Hepatocyte (in vitro differentiated cells): ENCODE results near the gene VAMP7. TPM values are rescaled to one million over a fixed set of nuclear protein-coding genes. Genes with fewer than 3 reads are reported as not detected.

Source experiments
- DNase-seq: peaks from one replicate; pipeline ENCODE4 v3.0.0-alpha.2; 2016; ENCODE audit warnings: low spot score
- H2AFZ ChIP-seq: fragments of 200-600 bp; sonication (generic); 2 replicates; pipeline ENCODE4 v1.6.0; 2016; ENCODE audit warnings: antibody characterized with exemption, mild to moderate bottlenecking
- H3K27ac ChIP-seq: fragments of 200-600 bp; sonication (generic); 2 replicates; pipeline ENCODE4 v1.5.1; 2016; ENCODE audit warnings: mild to moderate bottlenecking
- H3K27me3 ChIP-seq: fragments of 200-600 bp; sonication (generic); 2 replicates; pipeline ENCODE4 v1.6.1; 2016
- H3K36me3 ChIP-seq: fragments of 200-600 bp; sonication (generic); replicated peaks from 2 replicates; pipeline ENCODE4 v1.5.1; 2016; ENCODE audit warnings: low read depth; ENCODE audit not compliant: insufficient read depth
- H3K4me1 ChIP-seq: fragments of 200-600 bp; sonication (generic); 2 replicates; pipeline ENCODE4 v1.5.1; 2016; ENCODE audit warnings: mild to moderate bottlenecking, moderate library complexity; ENCODE audit not compliant: insufficient read depth
- H3K4me2 ChIP-seq: fragments of 200-600 bp; sonication (generic); 2 replicates; pipeline ENCODE4 v1.6.0; 2016
- H3K4me3 ChIP-seq: fragments of 200-600 bp; sonication (generic); 2 replicates; pipeline ENCODE4 v1.5.1; 2016; ENCODE audit warnings: mild to moderate bottlenecking
- H3K79me2 ChIP-seq: fragments of 200-600 bp; sonication (generic); 2 replicates; pipeline ENCODE4 v1.6.0; 2017; ENCODE audit warnings: mild to moderate bottlenecking
- H3K9me2 ChIP-seq: fragments of 200-600 bp; sonication (generic); replicated peaks from 2 replicates; pipeline ENCODE4 v1.6.0; 2017; ENCODE audit warnings: mild to moderate bottlenecking; ENCODE audit not compliant: insufficient read depth
- H3K9me3 ChIP-seq: fragments of 200-600 bp; sonication (generic); 2 replicates; pipeline ENCODE4 v1.5.1; 2016; ENCODE audit warnings: low read depth, mild to moderate bottlenecking
- H4K20me1 ChIP-seq: fragments of 200-600 bp; sonication (generic); 2 replicates; pipeline ENCODE4 v1.6.0; 2016; ENCODE audit warnings: mild to moderate bottlenecking; ENCODE audit not compliant: insufficient read depth, poor library complexity, severe bottlenecking
- CTCF ChIP-seq: fragments of 200-600 bp; sonication (generic); IDR thresholded peaks from 2 replicates; pipeline ENCODE4 v1.5.1; 2016; ENCODE audit warnings: antibody characterized with exemption, mild to moderate bottlenecking; ENCODE audit not compliant: poor library complexity
- EZH2 ChIP-seq: fragments of 200-600 bp; sonication (generic); IDR thresholded peaks from 2 replicates; pipeline ENCODE4 v1.6.1; 2016; ENCODE audit warnings: antibody characterized with exemption, mild to moderate bottlenecking, borderline replicate concordance
- EZH2phosphoT487 ChIP-seq: fragments of 200-600 bp; sonication (generic); IDR thresholded peaks from one replicate; pipeline ENCODE4 v1.6.1; 2018; ENCODE audit warnings: antibody characterized with exemption, mild to moderate bottlenecking, low read depth, moderate library complexity; ENCODE audit not compliant: unreplicated experiment, severe bottlenecking
- WGBS: methylation state at CpG from one replicate; pipeline ENCODE4 v1.1.6; 2016; ENCODE audit warnings: low lambda C conversion rate; ENCODE audit errors: missing lambda C conversion rate; 5-methylcytosine and 5-hydroxymethylcytosine counted together
- polyA plus RNA-seq: library from polyadenylated mRNA; unstranded; fragments of >200 nt; fragmentation: Nextera tagmentation; extraction: Ambion mirVana; gene quantifications from 2 replicates; pipeline ENCODE4 v1.2.1, GENCODE V29; 2016
- total RNA-seq: library from RNA; depleted of rRNA; stranded (reverse); fragments of >200 nt; gene quantifications from 2 replicates; pipeline ENCODE4 v1.2.3, GENCODE V29; 2014

VAMP7 gene
- total and polyA plus RNA-seq, 2 experiments from 2014 or later = 34.0 to 52.6 TPM

DNA sequence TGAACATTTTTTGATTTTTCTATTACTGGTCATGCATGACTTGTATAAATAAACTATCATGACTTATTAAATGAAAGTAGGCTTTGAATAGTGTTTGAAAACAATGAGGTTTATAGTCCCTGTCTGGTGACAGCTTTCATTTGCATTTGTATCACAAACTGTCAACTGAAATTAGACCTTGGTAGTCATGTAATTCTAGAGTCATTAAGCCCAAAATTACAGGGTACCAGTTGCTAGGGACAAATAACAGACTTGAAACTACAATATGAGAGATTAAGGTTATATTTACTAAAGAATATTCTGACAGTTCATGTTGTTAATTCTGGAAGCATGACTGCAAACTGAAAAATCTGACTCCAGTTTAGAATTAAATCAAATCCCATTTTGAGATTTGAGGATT, 9.2 kb upstream of the VAMP7 start:
- Histone ChIP-seq H2AFZ (no peak overlapping the region), H3K79me2 (no peaks in the 10 kb centered on the region), H3K4me3 (no peak overlapping the region), H3K4me2 (no peak overlapping the region), H3K27ac (no peak overlapping the region), H3K27me3 (no peaks in the 10 kb centered on the region), H3K4me1 (no peaks in the 10 kb centered on the region), H3K9me2 (no peaks in the 10 kb centered on the region), H3K36me3 (no peaks in the 10 kb centered on the region), H4K20me1 (no peaks in the 10 kb centered on the region), H3K9me3 (no peaks in the 10 kb centered on the region)
- no peak for TF ChIP-seq CTCF
- TF ChIP-seq EZH2 = no peak
- TF ChIP-seq EZH2phosphoT487 = no peak
- no peak for DNase-seq

DNA sequence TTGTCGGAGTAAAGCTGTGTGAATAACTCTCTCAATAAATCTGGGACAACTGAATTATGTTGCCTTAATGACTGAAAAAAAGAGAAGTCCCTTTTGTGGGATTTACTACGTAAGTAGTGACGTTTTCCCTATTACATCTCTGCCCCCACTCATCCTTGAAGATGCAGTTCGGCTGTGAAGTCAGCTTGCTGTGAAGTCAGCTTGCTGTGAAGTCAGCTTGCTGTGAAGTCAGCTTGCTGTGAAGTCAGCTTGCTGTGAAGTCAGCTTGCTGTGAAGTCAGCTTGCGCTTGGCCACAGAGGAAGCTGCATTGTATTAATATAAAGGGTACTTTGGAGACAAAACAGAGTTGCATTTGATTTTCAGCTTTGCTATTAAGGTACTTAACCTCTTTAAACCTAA, 8.0 kb upstream of the VAMP7 start:
- no peak overlapping the region for H2AFZ ChIP-seq
- WGBS = 59% methylated on average over 5 of the region's 5 CpGs

GRCh38 chrX:155874571-155875244, 6.4 kb upstream of the VAMP7 start:
- no peak for TF ChIP-seq EZH2phosphoT487
- TF ChIP-seq CTCF = no peak
- TF ChIP-seq EZH2 = no peak
- Histone ChIP-seq H3K9me3 (no peaks in the 10 kb centered on the region), H3K4me2 (no peak overlapping the region), H3K4me3 (no peak overlapping the region), H3K9me2 (no peaks in the 10 kb centered on the region), H3K36me3 (no peaks in the 10 kb centered on the region), H3K4me1 (no peaks in the 10 kb centered on the region), H3K79me2 (no peaks in the 10 kb centered on the region), H3K27me3 (no peaks in the 10 kb centered on the region), H2AFZ (no peak overlapping the region), H4K20me1 (no peaks in the 10 kb centered on the region), H3K27ac (no peak overlapping the region)
- WGBS = 83% methylated on average over 31 of the region's 31 CpGs
- no peak for DNase-seq

More for the DNA sequence above, 8.0 kb upstream of the VAMP7 start:
- Histone ChIP-seq H3K36me3 (no peaks in the 10 kb centered on the region), H3K9me3 (no peaks in the 10 kb centered on the region), H3K27me3 (no peaks in the 10 kb centered on the region), H3K4me3 (no peak overlapping the region), H3K4me1 (no peaks in the 10 kb centered on the region), H3K4me2 (no peak overlapping the region), H4K20me1 (no peaks in the 10 kb centered on the region), H3K79me2 (no peaks in the 10 kb centered on the region), H3K27ac (no peak overlapping the region), H3K9me2 (no peaks in the 10 kb centered on the region)
- TF ChIP-seq EZH2 = no peak
- TF ChIP-seq EZH2phosphoT487 = no peak
- no peak for TF ChIP-seq CTCF
- no peak for DNase-seq
